Subcutaneous adipose tissue (tissue), 4 donors: ENCODE measurements around the gene TMEM14B. TPM values are rescaled to one million over a fixed set of nuclear protein-coding genes. Genes with fewer than 3 reads are reported as not detected.

ENCODE experiments used
- CTCF ChIP-seq: fragments of 450-650 bp; IDR thresholded peaks from one replicate; pipeline ENCODE4 v1.5.1; 2016; ENCODE audit warnings: low read depth, mild to moderate bottlenecking, control low read depth, antibody characterized with exemption, moderate library complexity
- total RNA-seq, 4 donors: library from RNA; depleted of rRNA; stranded (reverse); fragments of >200 nt; gene quantifications; one replicate each; pipeline ENCODE4 v1.1.0, GENCODE V29; 2016

Gene TMEM14B
- 10 to 100 TPM; 67.7 to 93.4 (median 89.6) TPM for total RNA-seq

GRCh38 chr6:10747251-10747972, at the start of gene TMEM14B:
Gene TMEM14B, plus strand, starts transcription at chr6:10747805. Its CDS starts 1,441 bp downstream, at chr6:10749246.
- no peak for TF ChIP-seq CTCF

GRCh38 chr6:10713962-10714361, 33.6 kb upstream of the TMEM14B start:
- no peak for TF ChIP-seq CTCF

GRCh38 chr6:10719296-10719963, 28.2 kb upstream of the TMEM14B start:
- no peak for TF ChIP-seq CTCF

GRCh38 chr6:10719964-10720264, 27.7 kb upstream of the TMEM14B start:
- TF ChIP-seq CTCF: no peak

GRCh38 chr6:10720265-10720959, 27.2 kb upstream of the TMEM14B start:
- no peak for TF ChIP-seq CTCF

GRCh38 chr6:10721850-10722569, 25.6 kb upstream of the TMEM14B start:
- no peak for TF ChIP-seq CTCF

GRCh38 chr6:10722570-10722819, 25.1 kb upstream of the TMEM14B start:
- no peak for TF ChIP-seq CTCF
